HEK293 (cell line): ENCODE data around the gene SYNCRIP.
"Not testable (repeated sequence)": the region's sequence is repeated elsewhere in the genome, so short reads cannot be mapped to it uniquely, and the experiment has no call there.

Experiments used
- CTCF ChIA-PET: fragments of 350-600 bp; formaldehyde crosslinking; extraction: SDS; loops from one replicate; lab custom pipeline; 2021; ENCODE audit warnings: antibody characterized with exemption; lab: Yijun Ruan, JAX
- POLR2A ChIA-PET: fragments of 300-600 bp; formaldehyde crosslinking; extraction: SDS; loops from one replicate; lab custom pipeline; 2020; ENCODE audit warnings: antibody characterized with exemption, inconsistent platforms; lab: Yijun Ruan, JAX
- H3K27ac ChIP-seq: fragments of 200-500 bp; sonication (Bioruptor generic); 2 replicates; pipeline ENCODE4 v1.5.1; 2014; ENCODE audit warnings: low read depth, low read length, control low read depth, inconsistent platforms; ENCODE audit errors: extremely low read depth
- H3K36me3 ChIP-seq, 2 experiments: fragments of 200-500 bp in 1 of 2; sonication (Bioruptor generic) in 1 of 2; 1 replicate in 1 of 2; 2 replicates in 1 of 2; pipeline ENCODE4 v1.5.1; 2014 to 2017; ENCODE audit warnings: inconsistent platforms in 2 of 2, low read length in 2 of 2; ENCODE audit not compliant: control insufficient read depth in 2 of 2, insufficient read depth in 1 of 2
- H3K4me1 ChIP-seq: fragments of 200-500 bp; sonication (Bioruptor generic); 2 replicates; pipeline ENCODE4 v1.5.1; 2014; ENCODE audit warnings: mild to moderate bottlenecking, low read length, inconsistent platforms; ENCODE audit not compliant: control insufficient read depth, insufficient read depth
- H3K4me3 ChIP-seq: 2 replicates; pipeline ENCODE4 v1.5.1; 2011; ENCODE audit warnings: low read depth, mild to moderate bottlenecking, control low read depth, low read length, moderate library complexity
- H3K9me3 ChIP-seq: fragments of 200-500 bp; sonication (Bioruptor generic); 2 replicates; pipeline ENCODE4 v1.5.1; 2014; ENCODE audit warnings: low read depth, low read length, inconsistent platforms; ENCODE audit not compliant: control insufficient read depth, insufficient read depth
- GLIS1 ChIP-seq: fragments of 450-650 bp; formaldehyde crosslinking; IDR thresholded peaks from 2 replicates; pipeline ENCODE4 v1.5.1; 2016; ENCODE audit warnings: missing biosample characterization, missing genetic modification characterization
- HOXD13 ChIP-seq: sonication (generic); formaldehyde crosslinking; IDR thresholded peaks from 2 replicates; pipeline ENCODE4 v1.8.0; 2022; ENCODE audit warnings: missing genetic modification reagents, borderline replicate concordance
- IKZF3 ChIP-seq: fragments of 450-650 bp; IDR thresholded peaks from 2 replicates; pipeline ENCODE4 v1.5.0; 2018; ENCODE audit warnings: missing biosample characterization, mild to moderate bottlenecking, missing genetic modification characterization, moderate library complexity
- PRDM10 ChIP-seq: fragments of 450-650 bp; formaldehyde crosslinking; IDR thresholded peaks from 2 replicates; pipeline ENCODE4 v1.5.1; 2016; ENCODE audit warnings: missing biosample characterization, missing genetic modification characterization
- SETDB1 ChIP-seq: IDR thresholded peaks from one replicate; pipeline ENCODE4 v1.6.1; 2017; ENCODE audit warnings: mild to moderate bottlenecking, low read length, moderate library complexity, mixed read lengths; ENCODE audit not compliant: insufficient read length
- TRIM28 ChIP-seq: IDR thresholded peaks from 2 replicates; pipeline ENCODE4 v1.6.1; 2011; ENCODE audit warnings: low read length, control low read depth, borderline replicate concordance
- ZFP41 ChIP-seq: fragments of 450-650 bp; formaldehyde crosslinking; IDR thresholded peaks from 2 replicates; pipeline ENCODE4 v1.5.1; 2016; ENCODE audit warnings: missing biosample characterization, missing genetic modification characterization, borderline replicate concordance
- ZNF10 ChIP-seq: fragments of 450-650 bp; formaldehyde crosslinking; IDR thresholded peaks from 2 replicates; pipeline ENCODE4 v1.5.1; 2017; ENCODE audit warnings: missing biosample characterization, missing genetic modification characterization
- ZNF146 ChIP-seq: fragments of 450-650 bp; formaldehyde crosslinking; IDR thresholded peaks from 2 replicates; pipeline ENCODE4 v1.5.1; 2016; ENCODE audit warnings: missing biosample characterization, missing genetic modification characterization
- ZNF174 ChIP-seq: fragments of 450-650 bp; formaldehyde crosslinking; IDR thresholded peaks from 2 replicates; pipeline ENCODE4 v1.5.0; 2017; ENCODE audit warnings: missing biosample characterization, mild to moderate bottlenecking, missing genetic modification characterization
- ZNF223 ChIP-seq: fragments of 450-650 bp; formaldehyde crosslinking; IDR thresholded peaks from 2 replicates; pipeline ENCODE4 v1.5.1; 2016; ENCODE audit warnings: missing biosample characterization, missing genetic modification characterization
- ZNF311 ChIP-seq: fragments of 450-650 bp; formaldehyde crosslinking; IDR thresholded peaks from 2 replicates; pipeline ENCODE4 v1.5.1; 2017; ENCODE audit warnings: missing biosample characterization, missing genetic modification characterization, borderline replicate concordance
- ZNF324 ChIP-seq: fragments of 450-650 bp; formaldehyde crosslinking; IDR thresholded peaks from 2 replicates; pipeline ENCODE4 v1.5.1; 2016; ENCODE audit warnings: missing biosample characterization, missing genetic modification characterization
- ZNF354C ChIP-seq: fragments of 450-650 bp; formaldehyde crosslinking; IDR thresholded peaks from 2 replicates; pipeline ENCODE4 v1.5.1; 2016; ENCODE audit warnings: missing biosample characterization, missing genetic modification characterization, low read depth, borderline replicate concordance
- ZNF529 ChIP-seq: fragments of 450-650 bp; formaldehyde crosslinking; IDR thresholded peaks from 2 replicates; pipeline ENCODE4 v1.5.1; 2017; ENCODE audit warnings: missing genetic modification characterization, missing biosample characterization; ENCODE audit not compliant: insufficient replicate concordance
- ZNF580 ChIP-seq: fragments of 450-650 bp; formaldehyde crosslinking; IDR thresholded peaks from 2 replicates; pipeline ENCODE4 v1.5.1; 2016; ENCODE audit warnings: missing biosample characterization, missing genetic modification characterization
- ZNF658 ChIP-seq: fragments of 450-650 bp; formaldehyde crosslinking; IDR thresholded peaks from 2 replicates; pipeline ENCODE4; 2016; ENCODE audit warnings: missing biosample characterization, missing genetic modification characterization
- TF ChIP-seq, protein P1 (sequence below): fragments of 450-650 bp; formaldehyde crosslinking; conservative IDR thresholded peaks from 2 replicates; pipeline ENCODE4 v1.5.1; 2016; ENCODE audit warnings: low read depth, missing biosample characterization, missing genetic modification characterization
- TF ChIP-seq, protein P2 (sequence below): fragments of 450-650 bp; formaldehyde crosslinking; IDR thresholded peaks from 2 replicates; pipeline ENCODE4 v1.5.1; 2016; ENCODE audit warnings: missing biosample characterization, missing genetic modification characterization

SYNCRIP gene

GRCh38 chr6:85681899-85682298 is 39.2 kb upstream of the SYNCRIP start:
- TF ChIP-seq ZNF580 (peak; percentile 77), SETDB1 (peak; percentile 15), ZNF146 (tag by site-specific recombination) (peak; percentile 97)

GRCh38 chr6:85680388-85680787 is 37.7 kb upstream of the SYNCRIP start:
- ChIA-PET CTCF (no interaction called here), POLR2A (interaction anchor here (0.6 kb wide), 1 partner anchor 11 kb away, joined by 3 read pairs; no protein-coding TSS in a partner anchor)
- TF ChIP-seq IKZF3 (0 out of 2 replicates have a peak, but pooled peaks have one; percentile 2), ZNF658 (no peak), HOXD13 (CRISPR knock-in tag) (no peak)
- TF ChIP-seq, protein P1, sequence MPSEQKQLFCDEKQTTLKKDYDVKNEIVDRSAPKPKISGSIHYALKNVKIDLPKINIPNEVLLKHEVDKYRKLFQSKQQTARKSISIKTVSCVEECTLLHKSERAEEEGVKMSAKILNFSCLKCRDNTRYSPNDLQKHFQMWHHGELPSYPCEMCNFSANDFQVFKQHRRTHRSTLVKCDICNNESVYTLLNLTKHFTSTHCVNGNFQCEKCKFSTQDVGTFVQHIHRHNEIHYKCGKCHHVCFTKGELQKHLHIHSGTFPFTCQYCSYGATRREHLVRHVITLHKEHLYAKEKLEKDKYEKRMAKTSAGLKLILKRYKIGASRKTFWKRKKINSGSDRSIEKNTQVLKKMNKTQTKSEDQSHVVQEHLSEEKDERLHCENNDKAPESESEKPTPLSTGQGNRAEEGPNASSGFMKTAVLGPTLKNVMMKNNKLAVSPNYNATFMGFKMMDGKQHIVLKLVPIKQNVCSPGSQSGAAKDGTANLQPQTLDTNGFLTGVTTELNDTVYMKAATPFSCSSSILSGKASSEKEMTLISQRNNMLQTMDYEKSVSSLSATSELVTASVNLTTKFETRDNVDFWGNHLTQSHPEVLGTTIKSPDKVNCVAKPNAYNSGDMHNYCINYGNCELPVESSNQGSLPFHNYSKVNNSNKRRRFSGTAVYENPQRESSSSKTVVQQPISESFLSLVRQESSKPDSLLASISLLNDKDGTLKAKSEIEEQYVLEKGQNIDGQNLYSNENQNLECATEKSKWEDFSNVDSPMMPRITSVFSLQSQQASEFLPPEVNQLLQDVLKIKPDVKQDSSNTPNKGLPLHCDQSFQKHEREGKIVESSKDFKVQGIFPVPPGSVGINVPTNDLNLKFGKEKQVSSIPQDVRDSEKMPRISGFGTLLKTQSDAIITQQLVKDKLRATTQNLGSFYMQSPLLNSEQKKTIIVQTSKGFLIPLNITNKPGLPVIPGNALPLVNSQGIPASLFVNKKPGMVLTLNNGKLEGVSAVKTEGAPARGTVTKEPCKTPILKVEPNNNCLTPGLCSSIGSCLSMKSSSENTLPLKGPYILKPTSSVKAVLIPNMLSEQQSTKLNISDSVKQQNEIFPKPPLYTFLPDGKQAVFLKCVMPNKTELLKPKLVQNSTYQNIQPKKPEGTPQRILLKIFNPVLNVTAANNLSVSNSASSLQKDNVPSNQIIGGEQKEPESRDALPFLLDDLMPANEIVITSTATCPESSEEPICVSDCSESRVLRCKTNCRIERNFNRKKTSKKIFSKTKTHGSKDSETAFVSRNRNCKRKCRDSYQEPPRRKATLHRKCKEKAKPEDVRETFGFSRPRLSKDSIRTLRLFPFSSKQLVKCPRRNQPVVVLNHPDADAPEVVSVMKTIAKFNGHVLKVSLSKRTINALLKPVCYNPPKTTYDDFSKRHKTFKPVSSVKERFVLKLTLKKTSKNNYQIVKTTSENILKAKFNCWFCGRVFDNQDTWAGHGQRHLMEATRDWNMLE (tag by site-specific recombination): no peak
- Histone ChIP-seq H3K4me1 (0 out of 2 replicates have a peak, but pooled peaks cover 7% of the 10 kb centered on the region), H3K9me3 (no peaks in the 10 kb centered on the region), H3K36me3 (peaks cover 0 to 24% of the 10 kb centered on the region in 2 experiments; a peak in 1 of 3 replicates), H3K27ac (no peak overlapping the region), H3K4me3 (no peak overlapping the region)

More at GRCh38 chr6:85681899-85682298, 39.2 kb upstream of the SYNCRIP start:
- H3K36me3 ChIP-seq, POLR2A ChIA-PET, H3K4me3 ChIP-seq, H3K27ac ChIP-seq, H3K9me3 ChIP-seq, H3K4me1 ChIP-seq: not testable (repeated sequence)
- CTCF ChIA-PET: interaction anchor here (0.7 to 1.2 kb wide), 4 partner anchors 11 to 645 kb away, joined by 3 to 5 read pairs (median 4); no protein-coding TSS in a partner anchor

DNA sequence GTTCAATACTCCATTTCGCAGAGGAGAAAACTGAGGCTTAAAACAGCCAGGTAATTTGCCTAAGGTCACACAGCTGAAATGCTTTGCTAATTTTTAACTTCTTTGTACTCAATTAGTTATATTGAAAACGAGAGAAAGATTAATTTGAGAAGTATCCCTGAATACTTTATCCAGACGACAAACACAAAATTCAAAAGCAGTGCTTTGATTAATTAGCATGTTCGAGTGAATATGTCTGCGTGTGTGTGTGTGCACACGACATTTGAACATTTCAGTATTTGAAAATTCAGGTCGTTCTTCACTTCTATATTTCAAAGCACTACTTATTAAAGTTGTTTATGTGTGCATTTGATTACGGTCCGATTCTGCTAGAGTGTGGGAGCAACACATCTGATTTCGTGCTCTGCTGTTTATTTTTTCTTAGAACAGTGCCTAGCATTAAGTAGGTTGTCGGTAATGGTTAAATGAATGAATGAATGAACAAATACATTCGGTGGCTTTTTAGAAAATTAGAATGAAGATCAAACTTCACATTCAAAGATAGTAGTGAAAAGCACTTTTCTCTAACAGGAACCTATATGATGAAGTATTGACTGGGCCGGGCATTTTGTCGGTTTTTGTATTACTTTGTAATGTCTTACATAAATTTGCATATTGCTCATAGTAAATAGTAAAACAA is 36.9 kb upstream of the SYNCRIP start:
- Histone ChIP-seq H3K9me3 (no peaks in the 10 kb centered on the region), H3K27ac (peak overlapping the region; percentile 85), H3K36me3 (peaks cover 0 to 32% of the 10 kb centered on the region in 2 experiments; a peak in 1 of 3 replicates), H3K4me3 (peak overlapping the region; percentile 70), H3K4me1 (0 out of 2 replicates have a peak, but pooled peaks cover 7% of the 10 kb centered on the region)
- ChIA-PET CTCF (interaction anchor here (0.6 to 2.9 kb wide), 5 partner anchors 38 to 468 kb away, joined by 3 to 13 read pairs (median 3); partner anchors contain the start of gene SYNCRIP), POLR2A (interaction anchor here (0.6 to 5.8 kb wide), 25 partner anchors 9 to 1970 kb away, joined by 3 to 510 read pairs (median 7); partner anchors contain the start of genes NT5E, SNAP91, SNX14 and SYNCRIP)
- TF ChIP-seq ZNF10 (tag by site-specific recombination) (0 out of 2 replicates have a peak, but pooled peaks have one; percentile 2), PRDM10 (tag by site-specific recombination) (no peak), ZNF174 (tag by site-specific recombination) (no peak), GLIS1 (no peak), ZNF311 (tag by site-specific recombination) (no peak), ZFP41 (tag by site-specific recombination) (no peak), ZNF324 (tag by site-specific recombination) (0 out of 2 replicates have a peak, but pooled peaks have one; percentile 5), ZNF223 (tag by site-specific recombination) (no peak), ZNF354C (tag by site-specific recombination) (no peak), TRIM28 (peak; percentile 1), ZNF529 (tag by site-specific recombination) (no peak)
- TF ChIP-seq, protein P2, sequence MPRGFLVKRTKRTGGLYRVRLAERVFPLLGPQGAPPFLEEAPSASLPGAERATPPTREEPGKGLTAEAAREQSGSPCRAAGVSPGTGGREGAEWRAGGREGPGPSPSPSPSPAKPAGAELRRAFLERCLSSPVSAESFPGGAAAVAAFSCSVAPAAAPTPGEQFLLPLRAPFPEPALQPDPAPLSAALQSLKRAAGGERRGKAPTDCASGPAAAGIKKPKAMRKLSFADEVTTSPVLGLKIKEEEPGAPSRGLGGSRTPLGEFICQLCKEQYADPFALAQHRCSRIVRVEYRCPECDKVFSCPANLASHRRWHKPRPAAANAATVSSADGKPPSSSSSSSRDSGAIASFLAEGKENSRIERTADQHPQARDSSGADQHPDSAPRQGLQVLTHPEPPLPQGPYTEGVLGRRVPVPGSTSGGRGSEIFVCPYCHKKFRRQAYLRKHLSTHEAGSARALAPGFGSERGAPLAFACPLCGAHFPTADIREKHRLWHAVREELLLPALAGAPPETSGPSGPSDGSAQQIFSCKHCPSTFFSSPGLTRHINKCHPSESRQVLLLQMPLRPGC (tag by site-specific recombination): no peak
